Liver (tissue), 9 donors: ENCODE data around the gene TRIO. TPM values are rescaled to one million over a fixed set of nuclear protein-coding genes. Genes with fewer than 3 reads are reported as not detected.

ENCODE experiments used
- DNase-seq: peaks from one replicate; pipeline ENCODE4 v3.0.0-alpha.2; 2017; ENCODE audit warnings: low spot score
- H3K27ac ChIP-seq, 2 donors: one replicate each; pipeline ENCODE4 v1.7.0; 2013; ENCODE audit warnings: inconsistent platforms in 2 of 2, low read length in 2 of 2, control low read depth in 1 of 2, low read depth in 1 of 2, mild to moderate bottlenecking in 1 of 2
- H3K27me3 ChIP-seq, 4 donors: one replicate each; pipeline versions ENCODE4 v1.6.1 to v1.7.0; 2013; ENCODE audit warnings: low read length in 3 of 4, inconsistent platforms in 1 of 4, mild to moderate bottlenecking in 1 of 4, moderate library complexity in 1 of 4; ENCODE audit not compliant: control insufficient read depth in 4 of 4, insufficient read depth in 4 of 4
- H3K36me3 ChIP-seq, 4 donors: one replicate each; pipeline versions ENCODE4 v1.6.1 to v1.7.0; 2013; ENCODE audit warnings: low read length in 3 of 4, mild to moderate bottlenecking in 3 of 4, low read depth in 1 of 4, moderate library complexity in 1 of 4; ENCODE audit not compliant: control insufficient read depth in 4 of 4, insufficient read depth in 3 of 4
- H3K4me1 ChIP-seq, 4 donors: one replicate each; pipeline versions ENCODE4 v1.6.1 to v1.7.0; 2013; ENCODE audit warnings: low read length in 3 of 4, mild to moderate bottlenecking in 3 of 4, moderate library complexity in 1 of 4; ENCODE audit not compliant: control insufficient read depth in 4 of 4, insufficient read depth in 4 of 4
- H3K4me3 ChIP-seq, 3 donors: one replicate each; pipeline versions ENCODE4 v1.6.1 to v1.7.0; 2013; ENCODE audit warnings: low read length in 3 of 3, control low read depth in 1 of 3, low read depth in 1 of 3, mild to moderate bottlenecking in 1 of 3
- H3K9ac ChIP-seq, 2 donors: one replicate each; pipeline ENCODE4 v1.7.0; 2013; ENCODE audit warnings: low read length in 2 of 2, mild to moderate bottlenecking in 2 of 2, moderate library complexity in 2 of 2, control low read depth in 1 of 2, low read depth in 1 of 2
- H3K9me3 ChIP-seq, 4 donors: one replicate each; pipeline versions ENCODE4 v1.6.1 to v1.7.0; 2013; ENCODE audit warnings: low read length in 3 of 4; ENCODE audit not compliant: control insufficient read depth in 4 of 4
- EGR1 ChIP-seq, 2 donors: IDR thresholded peaks; 2 replicates each; pipeline ENCODE4 v1.6.1; 2016 to 2018; ENCODE audit warnings: antibody characterized with exemption in 2 of 2, low read depth in 2 of 2
- FOXA1 ChIP-seq: IDR thresholded peaks from 2 replicates; pipeline ENCODE4 v1.6.1; 2016; ENCODE audit warnings: antibody characterized with exemption
- FOXA2 ChIP-seq: IDR thresholded peaks from 2 replicates; pipeline ENCODE4 v1.6.1; 2016; ENCODE audit warnings: antibody characterized with exemption
- GABPA ChIP-seq, 2 donors: IDR thresholded peaks in 1 of 2; conservative IDR thresholded peaks in 1 of 2; 2 replicates each; pipeline ENCODE4 v1.6.1; 2016; ENCODE audit warnings: antibody characterized with exemption in 2 of 2, mild to moderate bottlenecking in 1 of 2, moderate library complexity in 1 of 2
- HNF4A ChIP-seq, 2 donors: conservative IDR thresholded peaks; 2 replicates each; pipeline ENCODE4 v1.6.1; 2016; ENCODE audit warnings: antibody characterized with exemption in 2 of 2, mild to moderate bottlenecking in 2 of 2
- JUND ChIP-seq, 2 donors: IDR thresholded peaks; 2 replicates each; pipeline ENCODE4 v1.6.1; 2016; ENCODE audit warnings: antibody characterized with exemption in 2 of 2
- MAX ChIP-seq: IDR thresholded peaks from 2 replicates; pipeline ENCODE4 v1.6.1; 2016; ENCODE audit warnings: antibody characterized with exemption
- NR2F2 ChIP-seq: IDR thresholded peaks from 2 replicates; pipeline ENCODE4 v1.6.1; 2016; ENCODE audit warnings: antibody characterized with exemption
- RAD21 ChIP-seq, 2 donors: IDR thresholded peaks; 2 replicates each; pipeline ENCODE4 v1.6.1; 2016; ENCODE audit warnings: antibody characterized with exemption in 2 of 2, mild to moderate bottlenecking in 2 of 2
- RXRA ChIP-seq, 2 donors: IDR thresholded peaks; 2 replicates each; pipeline ENCODE4 v1.6.1; 2017 to 2018; ENCODE audit warnings: antibody characterized with exemption in 2 of 2, mild to moderate bottlenecking in 1 of 2
- SP1 ChIP-seq: IDR thresholded peaks from 2 replicates; pipeline ENCODE4 v1.6.1; 2018; ENCODE audit warnings: antibody characterized with exemption, mild to moderate bottlenecking
- TAF1 ChIP-seq: conservative IDR thresholded peaks from 2 replicates; pipeline ENCODE4 v1.6.1; 2016; ENCODE audit warnings: antibody characterized with exemption, mild to moderate bottlenecking
- YY1 ChIP-seq: IDR thresholded peaks from 2 replicates; pipeline ENCODE4 v1.6.1; 2016; ENCODE audit warnings: antibody characterized with exemption, mild to moderate bottlenecking
- WGBS: extraction: QIAGEN DNeasy Blood & Tissue Kit; methylation state at CpG from one replicate; pipeline ENCODE4 v1.1.7; 2013; 5-methylcytosine and 5-hydroxymethylcytosine counted together
- polyA plus RNA-seq, 2 donors: library from polyadenylated mRNA; stranded (reverse) in 1 of 2; unstranded in 1 of 2; fragments of 200-250 nt in 1 of 2; fragments of >200 nt in 1 of 2; fragmentation: Nextera tagmentation in 1 of 2; extraction: Ambion mirVana in 1 of 2; gene quantifications; one replicate each; pipeline versions ENCODE4 v1.2.1 to v1.2.3, GENCODE V29; 2013 to 2015
- total RNA-seq, 2 donors: library from RNA; depleted of rRNA; stranded (reverse); fragments of >200 nt; gene quantifications; one replicate each; pipeline ENCODE4 v1.2.3, GENCODE V29; 2014
- TF ChIP-seq, protein P1 (sequence below): IDR thresholded peaks from 2 replicates; pipeline ENCODE4 v1.6.1; 2016; ENCODE audit warnings: antibody characterized with exemption, mild to moderate bottlenecking
- TF ChIP-seq, protein P2 (sequence below): IDR thresholded peaks from 2 replicates; pipeline ENCODE4 v1.6.1; 2016; ENCODE audit warnings: antibody characterized with exemption
- TF ChIP-seq, protein P3 (sequence below): IDR thresholded peaks from 2 replicates; pipeline ENCODE4 v1.6.1; 2016; ENCODE audit warnings: antibody characterized with exemption
- donor health status: healthy.
- donor health status: healthy.
- donor health status: healthy.
- donor health status: healthy.
- donor health status: healthy.

TRIO gene
- total and polyA plus RNA-seq, 4 donors, result 8.5 to 86.2 (median 16.0) TPM

GRCh38 chr5:14157493-14157782 is 14.3 kb downstream of the TRIO start:
- Histone ChIP-seq H3K36me3 (no peaks in the 10 kb centered on the region), H3K4me3 (no peak overlapping the region), H3K4me1 (peaks cover 2 to 9% (median 3%) of the 10 kb centered on the region in 4 donors), H3K27ac (no peak overlapping the region), H3K9ac (no peak overlapping the region), H3K9me3 (no peaks in the 10 kb centered on the region), H3K27me3 (no peaks in the 10 kb centered on the region)
- no peak for DNase-seq
- TF ChIP-seq RXRA (IDR thresholded peaks at IDR 0.05), result no peak
- TF ChIP-seq FOXA2, result no peak
- TF ChIP-seq HNF4A (conservative IDR thresholded peaks at IDR 0.05), result no peak
- TF ChIP-seq, protein P1, sequence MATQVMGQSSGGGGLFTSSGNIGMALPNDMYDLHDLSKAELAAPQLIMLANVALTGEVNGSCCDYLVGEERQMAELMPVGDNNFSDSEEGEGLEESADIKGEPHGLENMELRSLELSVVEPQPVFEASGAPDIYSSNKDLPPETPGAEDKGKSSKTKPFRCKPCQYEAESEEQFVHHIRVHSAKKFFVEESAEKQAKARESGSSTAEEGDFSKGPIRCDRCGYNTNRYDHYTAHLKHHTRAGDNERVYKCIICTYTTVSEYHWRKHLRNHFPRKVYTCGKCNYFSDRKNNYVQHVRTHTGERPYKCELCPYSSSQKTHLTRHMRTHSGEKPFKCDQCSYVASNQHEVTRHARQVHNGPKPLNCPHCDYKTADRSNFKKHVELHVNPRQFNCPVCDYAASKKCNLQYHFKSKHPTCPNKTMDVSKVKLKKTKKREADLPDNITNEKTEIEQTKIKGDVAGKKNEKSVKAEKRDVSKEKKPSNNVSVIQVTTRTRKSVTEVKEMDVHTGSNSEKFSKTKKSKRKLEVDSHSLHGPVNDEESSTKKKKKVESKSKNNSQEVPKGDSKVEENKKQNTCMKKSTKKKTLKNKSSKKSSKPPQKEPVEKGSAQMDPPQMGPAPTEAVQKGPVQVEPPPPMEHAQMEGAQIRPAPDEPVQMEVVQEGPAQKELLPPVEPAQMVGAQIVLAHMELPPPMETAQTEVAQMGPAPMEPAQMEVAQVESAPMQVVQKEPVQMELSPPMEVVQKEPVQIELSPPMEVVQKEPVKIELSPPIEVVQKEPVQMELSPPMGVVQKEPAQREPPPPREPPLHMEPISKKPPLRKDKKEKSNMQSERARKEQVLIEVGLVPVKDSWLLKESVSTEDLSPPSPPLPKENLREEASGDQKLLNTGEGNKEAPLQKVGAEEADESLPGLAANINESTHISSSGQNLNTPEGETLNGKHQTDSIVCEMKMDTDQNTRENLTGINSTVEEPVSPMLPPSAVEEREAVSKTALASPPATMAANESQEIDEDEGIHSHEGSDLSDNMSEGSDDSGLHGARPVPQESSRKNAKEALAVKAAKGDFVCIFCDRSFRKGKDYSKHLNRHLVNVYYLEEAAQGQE, result no peak
- TF ChIP-seq, protein P2, sequence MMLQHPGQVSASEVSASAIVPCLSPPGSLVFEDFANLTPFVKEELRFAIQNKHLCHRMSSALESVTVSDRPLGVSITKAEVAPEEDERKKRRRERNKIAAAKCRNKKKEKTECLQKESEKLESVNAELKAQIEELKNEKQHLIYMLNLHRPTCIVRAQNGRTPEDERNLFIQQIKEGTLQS, result no peak
- TF ChIP-seq, protein P3, sequence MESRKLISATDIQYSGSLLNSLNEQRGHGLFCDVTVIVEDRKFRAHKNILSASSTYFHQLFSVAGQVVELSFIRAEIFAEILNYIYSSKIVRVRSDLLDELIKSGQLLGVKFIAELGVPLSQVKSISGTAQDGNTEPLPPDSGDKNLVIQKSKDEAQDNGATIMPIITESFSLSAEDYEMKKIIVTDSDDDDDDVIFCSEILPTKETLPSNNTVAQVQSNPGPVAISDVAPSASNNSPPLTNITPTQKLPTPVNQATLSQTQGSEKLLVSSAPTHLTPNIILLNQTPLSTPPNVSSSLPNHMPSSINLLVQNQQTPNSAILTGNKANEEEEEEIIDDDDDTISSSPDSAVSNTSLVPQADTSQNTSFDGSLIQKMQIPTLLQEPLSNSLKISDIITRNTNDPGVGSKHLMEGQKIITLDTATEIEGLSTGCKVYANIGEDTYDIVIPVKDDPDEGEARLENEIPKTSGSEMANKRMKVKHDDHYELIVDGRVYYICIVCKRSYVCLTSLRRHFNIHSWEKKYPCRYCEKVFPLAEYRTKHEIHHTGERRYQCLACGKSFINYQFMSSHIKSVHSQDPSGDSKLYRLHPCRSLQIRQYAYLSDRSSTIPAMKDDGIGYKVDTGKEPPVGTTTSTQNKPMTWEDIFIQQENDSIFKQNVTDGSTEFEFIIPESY, result no peak
- no peak for TF ChIP-seq TAF1
- TF ChIP-seq GABPA (IDR thresholded peaks at IDR 0.05 in 1 of 2, conservative IDR thresholded peaks at IDR 0.05 in 1 of 2), result no peak
- TF ChIP-seq EGR1 (IDR thresholded peaks at IDR 0.05; ENCODE audit: low read depth in 2 of 2), result no peak
- TF ChIP-seq MAX, result no peak
- no peak for TF ChIP-seq JUND (IDR thresholded peaks at IDR 0.05)
- TF ChIP-seq NR2F2, result no peak
- no peak for TF ChIP-seq YY1
- no peak for TF ChIP-seq RAD21 (IDR thresholded peaks at IDR 0.05)
- TF ChIP-seq FOXA1, result no peak
- 94% methylated on average over 3 of the region's 3 CpGs for WGBS

GRCh38 chr5:14158890-14159666 is 15.9 kb downstream of the TRIO start:
- H3K36me3 ChIP-seq, result no peaks in the 10 kb centered on the region
- no peaks in the 10 kb centered on the region for H3K27me3 ChIP-seq
- no peak for DNase-seq
- WGBS, result 90% methylated on average over 11 of the region's 11 CpGs
- H3K4me3 ChIP-seq, result no peak overlapping the region
- TF ChIP-seq, protein P2, result no peak
- TF ChIP-seq RXRA (IDR thresholded peaks at IDR 0.05), result no peak
- TF ChIP-seq FOXA1, result no peak
- TF ChIP-seq SP1, result no peak
- no peak for TF ChIP-seq FOXA2
- TF ChIP-seq GABPA (IDR thresholded peaks at IDR 0.05 in 1 of 2, conservative IDR thresholded peaks at IDR 0.05 in 1 of 2), result no peak
- TF ChIP-seq TAF1, result no peak
- TF ChIP-seq, protein P3, result no peak
- no peak overlapping the region for H3K9ac ChIP-seq
- H3K9me3 ChIP-seq, result no peaks in the 10 kb centered on the region
- peaks cover 0 to 3% (median 2%) of the 10 kb centered on the region in 4 donors for H3K4me1 ChIP-seq
- H3K27ac ChIP-seq, result no peak overlapping the region
